Activated CD8-positive, alpha-beta T cell treated with anti-CD3 and anti-CD28 coated beads for 36 hours (primary cell): ENCODE results near the gene SCLT1. TPM values are rescaled to one million over a fixed set of nuclear protein-coding genes. Genes with fewer than 3 reads are reported as not detected.

Experiments
- ATAC-seq: fragments of 200-7000 bp; cut with Tn5 transposase; one replicate; pipeline ENCODE4 v1.10.0; 2021; ENCODE audit warnings: mild to moderate bottlenecking, moderate library complexity
- CTCF ChIA-PET: fragments of 350-600 bp; sonication (Branson Sonifier 250); formaldehyde crosslinking; loops from one replicate; lab custom pipeline; 2021; ENCODE audit warnings: antibody characterized with exemption; lab: Charles Lee
- POLR2A ChIA-PET: fragments of 350-600 bp; sonication (Branson Sonifier 250); formaldehyde crosslinking; loops from one replicate; lab custom pipeline; 2021; ENCODE audit warnings: antibody characterized with exemption; lab: Charles Lee
- DNase-seq: peaks from one replicate; pipeline ENCODE4 v3.0.0-alpha.2; 2020
- H3K27ac Mint-ChIP-seq: one replicate; pipeline ENCODE4 v1.8.0; 2021; ENCODE audit warnings: mild to moderate bottlenecking, mixed read lengths
- H3K27me3 Mint-ChIP-seq: one replicate; pipeline ENCODE4 v1.8.0; 2021; ENCODE audit warnings: mixed read lengths
- H3K36me3 Mint-ChIP-seq: one replicate; pipeline ENCODE4 v1.8.0; 2021; ENCODE audit warnings: low read depth, mixed read lengths
- H3K4me1 Mint-ChIP-seq: one replicate; pipeline ENCODE4 v1.8.0; 2021; ENCODE audit warnings: low read depth, mixed read lengths
- H3K4me3 Mint-ChIP-seq: one replicate; pipeline ENCODE4 v1.8.0; 2021; ENCODE audit warnings: mild to moderate bottlenecking, moderate library complexity, mixed read lengths
- H3K9me3 Mint-ChIP-seq: one replicate; pipeline ENCODE4 v1.8.0; 2021; ENCODE audit warnings: mixed read lengths
- intact Hi-C: fragments of 100-400 bp; cut with micrococcal nuclease; formaldehyde crosslinking; loops from one replicate; pipeline ENCODE4 v1.10.0; 2022
- total RNA-seq, 2 experiments: library from RNA; stranded (reverse); gene quantifications; one replicate each; pipeline ENCODE4 v1.2.3, GENCODE V29; 2021
- TF ChIP-seq, protein P1 (sequence below): fragments of 200-600 bp; IDR thresholded peaks from one replicate; pipeline ENCODE4 v1.8.0; 2022; ENCODE audit warnings: antibody characterized with exemption, mild to moderate bottlenecking

Gene SCLT1
- total RNA-seq, 2 experiments from 2014 or later = 18.5 to 19.7 TPM

DNA sequence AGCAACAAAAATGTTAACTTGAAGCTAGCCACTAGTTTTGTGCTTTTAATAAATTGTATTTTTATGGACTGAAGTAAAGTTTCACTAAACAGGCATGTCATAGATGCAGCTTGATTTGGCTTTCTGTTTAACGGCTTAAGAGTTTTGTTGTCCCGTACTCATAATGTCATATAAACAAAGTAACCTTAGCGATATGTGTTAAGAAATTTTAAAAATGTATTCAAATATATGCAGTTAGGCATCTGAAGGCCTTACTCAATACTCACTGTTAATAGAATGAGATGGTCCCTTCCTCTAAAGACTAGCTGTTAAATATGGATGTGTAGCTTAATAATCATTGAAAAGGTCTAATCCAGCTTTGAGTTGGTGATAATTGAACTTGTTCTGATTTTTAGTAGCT lies 1.0 kb upstream of the SCLT1 start:
- peak overlapping the region; percentile 32 for H3K27ac Mint-ChIP-seq
- H3K4me3 Mint-ChIP-seq = no peak overlapping the region
- CTCF ChIA-PET = interaction anchor here (2.1 kb wide), 1 partner anchor 10 kb away, joined by 10 read pairs; no protein-coding TSS in a partner anchor

DNA sequence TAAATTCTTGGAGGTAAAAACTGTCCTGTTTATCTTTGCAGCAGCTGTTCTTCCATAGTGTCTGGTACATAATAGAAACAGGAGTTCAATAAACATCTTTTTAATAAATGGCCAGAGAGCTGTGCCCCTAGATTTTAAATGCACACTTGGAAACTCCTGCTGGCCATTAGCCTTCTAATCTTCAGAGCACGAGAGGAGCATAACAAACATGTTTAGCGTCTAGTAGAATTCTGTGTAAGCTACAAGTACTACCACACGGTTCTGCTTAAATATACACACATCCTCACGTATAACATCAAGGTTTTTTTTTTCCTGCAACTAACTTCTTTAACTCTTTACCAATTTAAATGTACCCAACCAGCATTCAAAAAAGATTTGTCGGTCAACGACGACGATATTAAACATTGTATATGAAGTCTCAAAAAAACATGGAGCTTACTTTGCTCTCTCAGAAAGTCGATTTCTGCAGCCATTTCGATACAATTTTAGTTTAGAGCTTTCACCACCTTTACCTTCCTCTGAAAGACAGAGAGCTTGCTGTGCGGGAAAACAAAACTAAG lies 628 bp downstream of the SCLT1 start:
- ChIA-PET POLR2A (interaction anchor here (0.9 to 2.4 kb wide), 7 partner anchors 10 to 281 kb away, joined by 3 to 12 read pairs (median 3); no protein-coding TSS in a partner anchor), CTCF (interaction anchor here (0.7 to 2.1 kb wide), 3 partner anchors 12 to 167 kb away, joined by 3 to 10 read pairs (median 3); no protein-coding TSS in a partner anchor)
- no peaks in the 10 kb centered on the region for H3K27me3 Mint-ChIP-seq
- H3K36me3 Mint-ChIP-seq = peaks cover 2% of the 10 kb centered on the region
- no peaks in the 10 kb centered on the region for H3K9me3 Mint-ChIP-seq
- no peak overlapping the region for H3K4me3 Mint-ChIP-seq
- intact Hi-C loops = loop anchor here (10.0 kb wide), 3 partner anchors 278 to 1128 kb away; partner anchors contain the start of genes ABHD18, MFSD8 and PGRMC2
- ATAC-seq = no peak
- H3K27ac Mint-ChIP-seq = no peak overlapping the region
- no peak for DNase-seq
- TF ChIP-seq, protein P1, sequence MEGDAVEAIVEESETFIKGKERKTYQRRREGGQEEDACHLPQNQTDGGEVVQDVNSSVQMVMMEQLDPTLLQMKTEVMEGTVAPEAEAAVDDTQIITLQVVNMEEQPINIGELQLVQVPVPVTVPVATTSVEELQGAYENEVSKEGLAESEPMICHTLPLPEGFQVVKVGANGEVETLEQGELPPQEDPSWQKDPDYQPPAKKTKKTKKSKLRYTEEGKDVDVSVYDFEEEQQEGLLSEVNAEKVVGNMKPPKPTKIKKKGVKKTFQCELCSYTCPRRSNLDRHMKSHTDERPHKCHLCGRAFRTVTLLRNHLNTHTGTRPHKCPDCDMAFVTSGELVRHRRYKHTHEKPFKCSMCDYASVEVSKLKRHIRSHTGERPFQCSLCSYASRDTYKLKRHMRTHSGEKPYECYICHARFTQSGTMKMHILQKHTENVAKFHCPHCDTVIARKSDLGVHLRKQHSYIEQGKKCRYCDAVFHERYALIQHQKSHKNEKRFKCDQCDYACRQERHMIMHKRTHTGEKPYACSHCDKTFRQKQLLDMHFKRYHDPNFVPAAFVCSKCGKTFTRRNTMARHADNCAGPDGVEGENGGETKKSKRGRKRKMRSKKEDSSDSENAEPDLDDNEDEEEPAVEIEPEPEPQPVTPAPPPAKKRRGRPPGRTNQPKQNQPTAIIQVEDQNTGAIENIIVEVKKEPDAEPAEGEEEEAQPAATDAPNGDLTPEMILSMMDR = no peak
- H3K4me1 Mint-ChIP-seq = peaks cover 36% of the 10 kb centered on the region

More for the DNA sequence above, 1.0 kb upstream of the SCLT1 start:
- DNase-seq = no peak
- Mint-ChIP-seq H3K9me3 (no peaks in the 10 kb centered on the region), H3K4me1 (peaks cover 34% of the 10 kb centered on the region), H3K36me3 (peaks cover 2% of the 10 kb centered on the region), H3K27me3 (no peaks in the 10 kb centered on the region)
- TF ChIP-seq, protein P1 = no peak
- no peak for ATAC-seq
- intact Hi-C loops = loop anchor here (10.0 kb wide), 3 partner anchors 280 to 1130 kb away; partner anchors contain the start of genes ABHD18, MFSD8 and PGRMC2
- POLR2A ChIA-PET = interaction anchor here (1.2 to 2.4 kb wide), 3 partner anchors 276 to 284 kb away, joined by 3 to 12 read pairs (median 4); partner anchors contain the start of gene JADE1

DNA sequence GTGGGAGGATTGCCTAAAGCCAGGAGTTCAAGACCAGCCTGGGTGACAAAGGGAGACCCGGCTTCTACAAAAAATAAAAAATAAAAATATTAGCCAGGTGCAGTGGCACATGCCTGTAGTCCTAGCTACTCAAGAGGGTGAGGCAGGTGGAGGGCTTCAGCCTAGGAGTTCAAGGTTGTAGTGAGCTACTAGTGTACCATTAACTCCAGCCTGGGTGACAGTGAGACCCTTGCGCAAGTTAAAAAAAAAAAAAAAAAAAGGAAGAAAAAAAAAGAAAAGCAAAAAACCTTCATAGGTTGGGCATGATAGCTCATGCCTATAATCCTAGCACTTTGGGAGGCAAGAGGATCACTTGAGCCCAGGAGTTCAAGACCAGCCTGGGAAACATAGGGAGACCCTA lies 5.8 kb downstream of the SCLT1 start:
- ChIA-PET CTCF (no interaction called here), POLR2A (interaction anchor here (1.2 kb wide), 1 partner anchor 9 kb away, joined by 4 read pairs; no protein-coding TSS in a partner anchor)
- Mint-ChIP-seq H3K4me3 (no peak overlapping the region), H3K27ac (no peak overlapping the region), H3K9me3 (peaks cover 6% of the 10 kb centered on the region), H3K36me3 (peaks cover 13% of the 10 kb centered on the region), H3K27me3 (no peaks in the 10 kb centered on the region), H3K4me1 (peaks cover 33% of the 10 kb centered on the region)
- intact Hi-C loops = no loop called here
- no peak for ATAC-seq
- TF ChIP-seq, protein P1 = no peak
- no peak for DNase-seq

DNA sequence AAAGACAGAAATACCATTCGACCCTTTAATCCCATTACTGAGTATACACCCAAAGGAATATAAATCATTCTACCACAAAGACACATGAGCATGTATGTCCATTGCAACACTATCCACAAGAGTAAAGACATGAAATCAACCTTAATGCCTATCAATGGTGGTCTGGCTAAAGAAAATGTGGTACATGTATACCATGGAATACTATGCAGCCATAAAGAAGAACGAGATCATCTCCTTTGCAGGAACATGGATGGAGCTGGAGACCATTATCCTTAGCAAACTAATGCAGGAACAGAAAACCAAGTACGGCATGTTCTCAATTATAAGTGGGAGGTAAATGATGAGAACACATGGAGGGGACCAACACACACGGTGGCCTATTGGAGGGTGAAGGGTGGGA lies 7.9 kb downstream of the SCLT1 start:
- POLR2A ChIA-PET = no interaction called here
- no peak for ATAC-seq
- H3K27ac Mint-ChIP-seq = no peak overlapping the region
- DNase-seq = no peak
- peaks cover 10% of the 10 kb centered on the region for H3K9me3 Mint-ChIP-seq
- intact Hi-C loops = no loop called here
- peaks cover 29% of the 10 kb centered on the region for H3K36me3 Mint-ChIP-seq
- CTCF ChIA-PET = no interaction called here
- H3K4me3 Mint-ChIP-seq = no peak overlapping the region
- H3K27me3 Mint-ChIP-seq = no peaks in the 10 kb centered on the region
- TF ChIP-seq, protein P1 = no peak
- H3K4me1 Mint-ChIP-seq = peaks cover 35% of the 10 kb centered on the region

DNA sequence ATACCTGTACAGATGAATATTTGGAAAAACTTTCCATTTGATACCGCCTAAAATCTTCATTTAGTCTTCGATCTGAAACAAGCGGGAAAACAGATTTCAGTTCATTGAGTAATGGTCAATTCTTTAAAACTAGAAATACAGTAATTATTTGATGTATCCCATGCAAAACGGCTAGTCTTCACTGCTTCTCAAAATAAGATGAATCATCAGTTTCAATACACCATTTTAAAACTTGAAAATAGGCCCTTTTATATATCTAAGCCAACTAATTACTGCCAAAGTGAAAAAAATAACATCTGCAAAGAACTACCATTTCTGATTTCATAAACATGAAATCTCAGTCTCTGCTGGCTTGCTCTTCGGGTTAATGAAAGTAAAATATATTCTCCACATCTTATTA lies 11.0 kb downstream of the SCLT1 start:
- peaks cover 15% of the 10 kb centered on the region for H3K9me3 Mint-ChIP-seq
- H3K27me3 Mint-ChIP-seq = no peaks in the 10 kb centered on the region
- no peak overlapping the region for H3K4me3 Mint-ChIP-seq
- intact Hi-C loops = no loop called here
- H3K36me3 Mint-ChIP-seq = peaks cover 52% of the 10 kb centered on the region
- POLR2A ChIA-PET = interaction anchor here (1.1 kb wide), 1 partner anchor 11 kb away, joined by 3 read pairs; the partner anchor contains the start of gene SCLT1
- no peak for DNase-seq
- H3K4me1 Mint-ChIP-seq = peaks cover 17% of the 10 kb centered on the region
- CTCF ChIA-PET = no interaction called here
- TF ChIP-seq, protein P1 = no peak
- no peak overlapping the region for H3K27ac Mint-ChIP-seq
- ATAC-seq = no peak
